ENCODE measurements around the gene IL1RN.

DNA sequence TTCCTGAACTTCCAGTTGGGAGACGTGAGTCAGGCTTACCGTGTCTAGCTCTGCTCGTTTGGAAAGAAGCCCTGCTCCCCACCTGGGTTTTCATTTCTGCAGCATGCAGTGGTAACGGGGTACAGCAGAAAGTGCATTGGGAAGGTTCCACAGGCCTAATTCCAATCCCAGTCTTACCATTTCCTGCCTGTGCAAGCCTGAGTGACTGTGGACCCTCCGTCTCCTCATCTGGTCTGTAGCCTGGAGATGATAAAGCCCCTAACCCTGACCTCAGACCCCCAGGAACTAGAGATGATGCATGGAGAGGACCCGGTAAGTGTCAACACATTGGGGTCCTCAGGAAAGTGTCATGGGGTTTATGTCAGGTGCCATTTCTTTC, 40.6 kb downstream of the IL1RN start:
- TF ChIP-seq, protein P1, sequence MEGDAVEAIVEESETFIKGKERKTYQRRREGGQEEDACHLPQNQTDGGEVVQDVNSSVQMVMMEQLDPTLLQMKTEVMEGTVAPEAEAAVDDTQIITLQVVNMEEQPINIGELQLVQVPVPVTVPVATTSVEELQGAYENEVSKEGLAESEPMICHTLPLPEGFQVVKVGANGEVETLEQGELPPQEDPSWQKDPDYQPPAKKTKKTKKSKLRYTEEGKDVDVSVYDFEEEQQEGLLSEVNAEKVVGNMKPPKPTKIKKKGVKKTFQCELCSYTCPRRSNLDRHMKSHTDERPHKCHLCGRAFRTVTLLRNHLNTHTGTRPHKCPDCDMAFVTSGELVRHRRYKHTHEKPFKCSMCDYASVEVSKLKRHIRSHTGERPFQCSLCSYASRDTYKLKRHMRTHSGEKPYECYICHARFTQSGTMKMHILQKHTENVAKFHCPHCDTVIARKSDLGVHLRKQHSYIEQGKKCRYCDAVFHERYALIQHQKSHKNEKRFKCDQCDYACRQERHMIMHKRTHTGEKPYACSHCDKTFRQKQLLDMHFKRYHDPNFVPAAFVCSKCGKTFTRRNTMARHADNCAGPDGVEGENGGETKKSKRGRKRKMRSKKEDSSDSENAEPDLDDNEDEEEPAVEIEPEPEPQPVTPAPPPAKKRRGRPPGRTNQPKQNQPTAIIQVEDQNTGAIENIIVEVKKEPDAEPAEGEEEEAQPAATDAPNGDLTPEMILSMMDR (IDR thresholded peaks at IDR 0.05; ENCODE audit: control extremely low read depth in 1 of 3, insufficient read depth in 1 of 3, low read depth in 1 of 3, low read length in 3 of 3) = no peak
- TF ChIP-seq POLR2A (IDR thresholded peaks at IDR 0.05; ENCODE audit: control extremely low read depth in 1 of 2, low read depth in 2 of 2, low read length in 2 of 2) = no peak
- TF ChIP-seq TCF12 (IDR thresholded peaks at IDR 0.05; ENCODE audit: low read depth, low read length) = no peak
- TF ChIP-seq YY1 (IDR thresholded peaks at IDR 0.05; ENCODE audit: low read depth, low read length) = no peak

Data from H1 (cell line).